GM21360 (cell line): ENCODE results near the gene DCAF10.
"Not testable (repeated sequence)": the region's sequence is repeated elsewhere in the genome, so short reads cannot be mapped to it uniquely, and the experiment has no call there.

Source experiments
- ATAC-seq: cut with Tn5 transposase; IDR thresholded peaks from one replicate; pipeline ENCODE4 v1.9.1; 2021; ENCODE audit warnings: mild to moderate bottlenecking, moderate library complexity; ENCODE audit not compliant: unreplicated experiment

Gene DCAF10, protein sequence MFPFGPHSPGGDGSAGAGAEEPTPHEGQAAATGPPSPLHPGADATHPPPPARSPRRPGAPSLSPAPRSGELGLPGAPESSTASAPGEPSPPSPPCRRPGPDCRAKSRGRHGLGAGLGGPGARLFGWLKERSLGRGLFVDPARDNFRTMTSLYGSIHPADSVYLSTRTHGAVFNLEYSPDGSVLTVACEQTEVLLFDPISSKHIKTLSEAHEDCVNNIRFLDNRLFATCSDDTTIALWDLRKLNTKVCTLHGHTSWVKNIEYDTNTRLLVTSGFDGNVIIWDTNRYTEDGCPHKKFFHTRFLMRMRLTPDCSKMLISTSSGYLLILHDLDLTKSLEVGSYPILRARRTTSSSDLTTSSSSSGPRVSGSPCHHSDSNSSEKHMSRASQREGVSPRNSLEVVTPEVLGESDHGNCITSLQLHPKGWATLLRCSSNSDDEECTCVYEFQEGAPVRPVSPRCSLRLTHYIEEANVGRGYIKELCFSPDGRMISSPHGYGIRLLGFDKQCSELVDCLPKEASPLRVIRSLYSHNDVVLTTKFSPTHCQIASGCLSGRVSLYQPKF

DNA sequence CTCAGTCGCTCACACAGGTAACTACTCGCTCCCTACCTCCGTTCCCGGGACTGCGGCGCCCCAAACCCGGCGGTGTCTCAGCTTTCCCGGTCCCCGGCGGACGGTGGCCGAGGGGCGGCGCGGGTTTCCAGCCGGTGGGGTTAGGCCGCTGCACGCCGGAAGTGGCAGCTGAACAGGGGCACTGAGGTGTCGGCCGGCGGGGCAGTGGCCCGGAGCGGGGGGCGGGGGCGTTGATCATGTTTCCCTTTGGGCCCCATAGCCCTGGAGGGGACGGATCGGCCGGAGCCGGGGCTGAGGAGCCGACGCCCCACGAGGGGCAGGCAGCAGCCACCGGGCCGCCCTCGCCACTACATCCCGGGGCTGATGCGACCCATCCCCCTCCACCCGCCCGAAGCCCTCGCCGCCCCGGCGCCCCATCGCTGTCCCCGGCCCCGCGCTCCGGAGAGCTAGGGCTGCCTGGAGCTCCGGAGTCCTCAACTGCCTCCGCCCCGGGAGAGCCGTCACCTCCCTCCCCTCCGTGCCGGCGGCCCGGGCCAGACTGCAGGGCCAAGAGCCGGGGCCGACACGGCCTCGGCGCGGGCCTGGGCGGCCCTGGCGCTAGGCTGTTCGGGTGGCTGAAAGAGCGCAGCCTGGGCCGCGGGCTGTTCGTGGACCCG is at the start of gene DCAF10:
Gene DCAF10 (plus strand): TSS at position 167 of the 656 bp plus-strand sequence. CDS start 70 bp downstream, at position 237.
- ATAC-seq = peak; percentile 65

DNA sequence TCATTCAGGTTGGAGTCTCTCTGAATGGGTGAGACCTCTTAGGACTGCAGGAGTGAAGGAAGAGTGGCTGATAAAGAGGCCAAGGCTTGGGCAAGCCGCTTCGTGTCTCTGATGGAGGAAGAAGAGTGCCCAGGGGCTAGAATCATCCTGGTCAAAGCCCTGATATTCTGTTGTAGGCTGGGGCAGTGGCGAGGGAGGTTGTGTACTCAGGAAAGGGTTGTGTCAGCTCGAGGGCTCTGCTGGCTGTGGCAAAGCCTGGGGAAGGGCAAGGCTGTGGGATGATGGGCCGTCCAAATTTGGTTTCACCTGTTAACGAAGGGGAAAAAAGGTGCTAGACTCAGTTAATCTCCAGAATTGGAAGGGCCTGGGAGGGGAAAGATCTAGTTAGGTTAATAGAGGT is 49.4 kb upstream of the DCAF10 start:
- no peak for ATAC-seq

DNA sequence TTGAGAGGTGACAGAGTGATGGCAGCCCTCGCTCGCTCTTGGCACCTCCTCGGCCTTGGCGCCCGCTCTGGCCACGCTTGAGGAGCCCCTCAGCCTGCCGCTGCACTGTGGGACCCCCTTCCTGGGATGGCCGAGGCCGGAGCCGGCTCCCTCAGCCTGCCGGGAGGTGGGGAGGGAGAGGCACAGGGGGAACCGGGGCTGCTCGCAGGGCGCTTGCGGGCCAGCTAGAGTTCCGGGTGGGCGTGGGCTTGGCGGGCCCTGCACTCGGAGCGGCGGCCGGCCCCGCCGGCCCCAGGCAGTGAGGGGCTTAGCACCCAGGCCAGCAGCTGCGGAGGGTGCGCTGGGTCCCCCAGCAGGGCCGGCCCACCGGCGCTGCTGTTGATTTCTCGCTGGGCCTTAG is 48.9 kb upstream of the DCAF10 start:
- ATAC-seq = not testable (repeated sequence)

DNA sequence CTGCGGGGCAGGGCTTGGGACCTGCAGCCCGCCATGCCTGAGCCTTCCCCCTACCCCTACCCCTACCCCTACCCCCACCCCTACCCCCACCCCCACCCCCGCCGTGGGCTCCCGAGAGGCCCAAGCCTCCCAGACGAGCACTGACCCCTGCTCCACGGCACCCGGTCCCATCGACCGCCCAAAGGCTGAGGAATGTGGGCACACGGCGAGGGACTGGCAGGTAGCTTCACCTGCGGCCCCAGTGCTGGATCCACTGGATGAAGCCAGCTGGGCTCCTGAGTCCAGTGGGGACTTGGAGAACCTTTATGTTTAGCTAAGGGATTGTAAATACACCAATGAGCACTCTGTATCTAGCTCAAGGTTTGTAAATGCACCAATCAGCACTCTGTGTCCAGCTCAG is 48.5 kb upstream of the DCAF10 start:
- not testable (repeated sequence) for ATAC-seq

DNA sequence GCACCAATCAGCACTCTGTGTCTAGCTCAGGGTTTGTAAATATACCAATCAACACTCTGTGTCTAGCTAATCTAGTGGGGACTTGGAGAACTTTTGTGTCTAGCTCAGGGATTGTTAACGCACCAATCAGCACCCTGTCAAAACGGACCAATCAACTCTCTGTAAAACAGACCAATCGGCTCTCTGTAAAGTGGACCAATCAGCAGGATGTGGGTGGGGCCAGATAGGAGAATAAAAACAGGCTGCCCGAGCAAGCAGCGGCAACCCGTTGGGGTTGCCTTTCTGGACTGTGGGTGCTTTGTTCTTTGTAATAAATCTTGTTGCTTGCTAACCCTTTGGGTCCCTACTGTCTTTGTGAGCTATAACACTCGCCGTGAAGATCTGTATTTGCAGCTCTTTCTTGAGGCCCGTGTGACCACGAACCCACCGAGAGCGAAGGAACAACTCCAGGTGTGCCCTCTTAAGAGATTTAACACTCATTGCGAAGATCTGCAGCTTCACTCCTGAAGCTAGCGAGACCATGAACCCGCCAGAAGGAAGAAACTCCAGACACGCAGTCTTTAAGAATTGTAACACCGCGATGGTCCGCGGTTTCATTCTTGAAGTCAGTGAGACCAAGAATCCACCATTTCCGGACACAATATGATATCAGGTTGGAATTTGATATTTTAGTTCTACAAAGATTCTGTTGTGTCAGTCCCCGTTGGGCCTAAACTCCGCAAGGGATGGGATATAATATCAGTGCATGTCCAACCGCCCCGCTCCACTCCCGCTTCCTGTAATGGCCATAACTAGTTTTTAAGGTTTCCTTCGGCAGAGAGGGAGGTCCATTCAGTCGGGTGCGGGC is 47.7 kb upstream of the DCAF10 start:
- no peak for ATAC-seq

DNA sequence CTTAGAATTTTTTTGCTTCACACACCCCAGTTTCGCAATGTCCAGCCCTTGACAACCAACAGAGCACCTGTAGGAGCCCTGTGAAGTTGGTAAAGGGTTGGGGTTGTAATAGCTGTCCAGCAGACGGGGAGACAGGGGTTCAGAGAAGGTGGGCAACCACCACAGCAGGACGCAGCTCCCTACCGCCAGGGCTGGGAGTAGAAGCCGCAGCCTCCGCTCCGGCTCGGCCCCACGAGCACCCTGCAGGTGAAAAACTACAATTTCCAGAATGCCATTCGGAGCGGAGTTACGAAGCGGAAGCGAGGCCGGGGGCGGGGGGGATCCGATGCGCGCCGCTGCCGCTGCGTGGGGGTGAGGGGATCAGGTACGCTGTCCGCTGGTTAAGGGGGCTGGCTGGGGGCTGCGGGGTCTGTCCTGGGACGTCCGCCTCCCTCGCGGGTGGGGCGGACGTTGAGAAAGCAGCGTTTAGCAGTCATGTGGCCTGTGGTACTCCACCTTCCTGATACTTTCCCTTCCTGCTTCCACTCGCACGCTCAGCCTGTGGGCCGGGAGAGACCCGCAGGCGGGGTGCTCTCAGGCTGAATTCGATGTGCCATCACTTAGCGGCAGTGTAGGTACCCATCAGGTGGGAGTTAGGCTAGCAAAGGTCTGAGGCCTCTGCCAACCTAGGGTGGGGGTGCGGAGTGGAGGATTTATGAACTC is 47.0 kb upstream of the DCAF10 start, which contains the start of gene TRMT10B:
Gene TRMT10B (plus strand): TSS at position 317 of the 702 bp plus-strand sequence. CDS start 8,127 bp downstream, outside the sequence.
- ATAC-seq = peak; percentile 76

DNA sequence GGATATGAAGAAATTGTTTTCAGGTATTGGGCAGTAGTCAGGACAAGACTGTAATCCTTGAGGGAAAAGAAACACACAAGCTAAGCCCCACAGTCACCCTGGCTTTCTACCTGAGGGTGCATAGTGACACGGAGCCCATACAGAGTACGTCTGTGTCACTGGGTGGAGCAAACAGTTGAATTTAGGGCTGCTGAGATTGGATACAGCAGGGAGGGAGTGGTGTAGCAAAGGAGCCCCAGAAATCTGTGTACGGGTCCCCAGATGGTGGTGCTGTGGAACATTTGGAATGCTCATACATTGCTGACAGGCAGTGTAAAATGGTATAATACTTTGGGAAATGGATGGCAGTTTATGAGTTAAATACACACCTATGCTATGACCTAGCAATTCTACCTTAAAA is 41.9 kb upstream of the DCAF10 start:
- ATAC-seq = no peak

DNA sequence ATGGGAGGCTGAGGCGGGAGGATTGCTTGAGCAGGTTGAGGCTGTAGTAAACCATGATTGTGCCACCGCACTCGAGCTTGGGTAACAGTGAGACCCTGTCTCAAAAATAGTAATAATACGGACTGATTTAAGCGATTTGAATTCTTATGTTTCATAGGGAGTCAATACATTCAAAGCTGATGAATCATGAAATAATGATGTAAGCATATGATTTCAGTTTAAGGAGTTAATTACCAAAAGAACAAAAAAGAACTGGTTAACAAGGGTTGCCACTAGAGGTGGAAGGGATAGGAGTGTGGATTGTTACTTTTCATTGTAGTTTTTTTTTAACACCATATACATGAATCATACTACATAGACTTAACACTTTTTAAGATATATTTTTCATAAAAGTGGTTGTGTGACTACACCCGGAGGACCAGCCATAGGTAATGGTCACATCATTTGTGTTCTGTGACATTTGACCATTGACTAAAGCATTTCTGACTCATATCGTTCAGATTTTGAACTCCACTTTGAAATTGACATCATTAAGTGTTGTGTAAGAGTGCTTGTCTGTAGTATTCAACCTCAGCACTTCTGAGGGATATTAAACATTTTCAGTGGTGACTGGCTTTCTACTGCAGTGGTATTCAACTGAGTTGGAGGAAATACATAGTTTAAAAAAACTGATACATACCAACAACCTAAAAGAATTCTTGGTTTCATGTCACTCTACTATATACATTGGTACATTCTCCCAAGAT is 40.0 kb upstream of the DCAF10 start:
- no peak for ATAC-seq

DNA sequence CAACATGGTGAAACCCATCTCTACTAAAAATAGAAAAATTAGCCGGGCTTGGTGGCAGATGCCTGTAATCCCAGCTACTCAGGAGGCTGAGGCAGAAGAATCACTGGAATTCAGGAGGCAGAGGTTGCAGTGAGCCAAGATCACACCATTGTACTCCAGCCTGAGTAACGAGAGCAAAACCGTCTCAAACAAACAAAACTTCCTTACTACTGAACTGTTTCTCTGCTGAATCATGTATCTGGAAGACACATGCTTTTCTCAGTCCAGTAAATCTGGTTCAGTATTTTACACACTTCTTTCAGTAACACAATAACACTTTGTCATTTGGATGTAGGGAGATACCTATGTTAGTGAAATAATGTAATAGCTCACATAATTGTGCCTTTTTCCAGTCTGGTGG is 39.1 kb upstream of the DCAF10 start:
- ATAC-seq = no peak

DNA sequence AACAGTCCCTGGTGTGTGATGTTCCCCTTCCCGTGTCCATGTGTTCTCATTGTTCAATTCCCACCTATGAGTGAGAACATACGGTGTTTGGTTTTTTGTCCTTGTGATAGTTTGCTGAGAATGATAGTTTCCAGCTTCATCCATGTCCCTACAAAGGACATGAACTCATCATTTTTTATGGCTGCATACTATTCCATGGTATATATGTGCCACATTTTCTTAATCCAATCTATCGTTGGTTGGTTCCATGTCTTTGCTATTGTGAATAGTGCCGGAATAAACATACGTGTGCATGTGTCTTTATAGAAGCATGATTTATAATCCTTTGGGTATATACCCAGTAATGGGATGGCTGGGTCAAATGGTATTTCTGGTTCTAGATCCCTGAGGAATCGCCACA is 35.3 kb upstream of the DCAF10 start:
- ATAC-seq = not testable (repeated sequence)

DNA sequence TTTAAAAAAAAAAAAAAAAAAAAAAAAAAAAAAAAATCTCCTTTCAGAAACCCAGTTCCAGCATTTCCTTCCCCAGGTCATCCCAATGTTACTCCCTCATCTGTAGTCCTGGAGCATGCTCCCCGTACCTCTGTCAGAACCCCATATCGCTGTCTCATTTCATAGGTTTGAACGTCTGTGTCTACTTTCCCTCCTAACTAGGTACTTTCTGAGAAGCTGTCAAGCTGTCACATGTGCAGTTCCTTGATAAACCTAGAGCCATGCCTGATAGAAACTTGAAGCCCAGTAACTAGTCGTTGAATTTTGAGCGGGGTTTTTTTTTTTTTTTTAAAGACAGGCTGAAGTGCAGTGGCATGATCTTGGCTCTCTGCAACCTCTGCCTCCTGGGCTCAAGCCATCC is 31.3 kb upstream of the DCAF10 start:
- no peak for ATAC-seq

DNA sequence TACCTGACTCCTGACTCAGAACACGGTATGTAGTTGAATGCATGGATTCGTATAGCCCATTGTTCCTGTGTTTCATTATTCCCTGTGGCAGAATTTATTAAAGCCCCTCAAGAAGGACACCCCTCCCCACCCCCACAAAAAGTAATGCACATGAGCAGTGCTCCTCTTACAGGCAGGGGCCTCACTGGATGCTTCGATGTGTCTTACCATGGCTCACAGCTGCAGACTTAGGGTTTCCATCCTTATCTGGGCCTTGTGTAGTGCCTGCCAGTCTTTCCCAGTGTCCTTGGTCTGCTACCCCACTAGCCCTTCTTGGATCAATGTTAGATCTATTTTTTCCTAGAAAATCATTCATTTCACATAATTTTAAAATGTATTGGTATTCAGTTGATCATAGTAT is 30.6 kb upstream of the DCAF10 start:
- no peak for ATAC-seq

DNA sequence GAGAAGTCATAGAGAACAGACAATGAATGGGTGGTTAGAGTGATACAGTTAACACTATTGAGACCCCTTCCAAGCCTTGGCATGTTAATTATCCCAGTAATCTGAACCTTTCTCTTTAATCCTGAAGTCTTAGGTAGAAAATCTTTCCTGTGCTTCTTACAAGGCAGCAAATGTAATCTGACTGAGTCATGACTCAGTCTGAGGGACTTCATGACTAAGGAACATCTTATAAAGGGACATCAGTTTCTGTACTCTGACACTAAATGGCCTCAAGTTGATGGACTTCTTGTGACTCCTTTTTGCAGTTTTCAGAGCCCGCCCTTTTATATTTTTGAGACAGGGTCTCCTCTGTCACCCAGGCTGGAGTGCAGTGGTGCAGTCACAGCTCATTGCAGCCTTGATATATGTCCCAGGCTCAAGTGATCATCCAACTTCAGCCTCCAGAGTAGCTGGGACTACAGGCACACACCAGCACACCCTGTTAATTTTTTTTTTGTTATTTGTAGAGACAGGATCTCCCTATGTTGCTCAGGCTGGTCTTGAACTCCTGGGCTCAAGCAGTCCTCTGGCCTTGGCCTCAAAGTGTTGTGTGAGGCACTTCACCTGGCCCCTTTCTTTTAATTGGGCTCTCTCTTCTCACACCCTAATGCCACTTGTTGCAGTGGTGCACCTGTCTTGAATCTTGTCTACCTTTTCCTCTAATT is 25.2 kb upstream of the DCAF10 start:
- ATAC-seq = no peak

DNA sequence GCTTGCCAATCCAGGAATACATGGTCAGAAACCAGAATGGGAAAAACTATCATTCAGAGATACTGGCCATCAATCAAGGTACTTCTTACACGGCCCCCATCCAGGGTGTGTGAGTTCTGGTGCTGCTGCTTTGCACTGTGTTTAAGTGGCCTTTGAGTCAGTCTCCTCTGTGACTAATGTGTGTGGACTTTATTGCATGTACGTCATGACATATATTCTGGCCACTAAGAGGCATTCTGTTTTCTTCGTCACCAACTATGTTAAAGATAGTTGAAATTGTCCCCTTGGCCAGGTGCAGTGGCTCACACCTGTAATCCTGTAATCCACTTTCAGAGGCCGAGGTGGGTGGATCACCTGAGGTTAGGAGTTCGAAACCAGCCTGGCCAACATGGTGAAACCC is 24.3 kb upstream of the DCAF10 start:
- no peak for ATAC-seq

DNA sequence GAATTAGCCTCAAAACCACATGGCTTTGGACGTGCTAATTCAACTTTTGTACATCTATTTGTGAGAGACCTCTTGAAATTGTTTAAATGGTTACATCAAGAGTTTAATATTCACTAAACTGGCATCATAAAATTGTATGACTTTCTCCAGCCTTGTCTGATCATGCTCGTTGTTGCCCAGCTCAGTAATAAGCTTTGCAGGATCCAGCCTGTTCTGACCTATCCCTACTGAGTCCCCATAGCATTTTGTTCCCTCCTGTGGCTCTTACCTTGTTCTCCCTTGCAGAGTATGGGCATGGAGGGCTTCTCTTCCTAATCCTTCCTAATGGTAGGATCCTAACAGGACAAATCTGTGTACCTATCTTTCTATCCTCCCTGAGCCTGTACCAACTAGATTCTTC is 22.1 kb upstream of the DCAF10 start:
- ATAC-seq = no peak

DNA sequence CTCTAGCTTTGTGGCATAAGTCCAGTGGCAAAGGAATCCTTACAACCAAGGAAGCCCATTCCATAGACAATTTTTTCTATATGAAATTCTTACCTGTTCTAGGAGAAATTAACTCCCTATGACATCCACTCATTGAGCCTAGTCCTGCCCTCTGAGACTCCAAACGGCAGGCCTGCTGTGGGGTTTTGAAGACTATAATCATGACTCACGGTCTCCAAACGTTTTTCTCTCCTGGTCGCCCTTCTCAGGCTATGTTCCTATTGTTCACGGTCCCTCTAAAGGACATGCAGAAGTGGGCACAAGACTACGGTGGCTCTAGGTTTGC is 16.3 kb upstream of the DCAF10 start:
- ATAC-seq = no peak

DNA sequence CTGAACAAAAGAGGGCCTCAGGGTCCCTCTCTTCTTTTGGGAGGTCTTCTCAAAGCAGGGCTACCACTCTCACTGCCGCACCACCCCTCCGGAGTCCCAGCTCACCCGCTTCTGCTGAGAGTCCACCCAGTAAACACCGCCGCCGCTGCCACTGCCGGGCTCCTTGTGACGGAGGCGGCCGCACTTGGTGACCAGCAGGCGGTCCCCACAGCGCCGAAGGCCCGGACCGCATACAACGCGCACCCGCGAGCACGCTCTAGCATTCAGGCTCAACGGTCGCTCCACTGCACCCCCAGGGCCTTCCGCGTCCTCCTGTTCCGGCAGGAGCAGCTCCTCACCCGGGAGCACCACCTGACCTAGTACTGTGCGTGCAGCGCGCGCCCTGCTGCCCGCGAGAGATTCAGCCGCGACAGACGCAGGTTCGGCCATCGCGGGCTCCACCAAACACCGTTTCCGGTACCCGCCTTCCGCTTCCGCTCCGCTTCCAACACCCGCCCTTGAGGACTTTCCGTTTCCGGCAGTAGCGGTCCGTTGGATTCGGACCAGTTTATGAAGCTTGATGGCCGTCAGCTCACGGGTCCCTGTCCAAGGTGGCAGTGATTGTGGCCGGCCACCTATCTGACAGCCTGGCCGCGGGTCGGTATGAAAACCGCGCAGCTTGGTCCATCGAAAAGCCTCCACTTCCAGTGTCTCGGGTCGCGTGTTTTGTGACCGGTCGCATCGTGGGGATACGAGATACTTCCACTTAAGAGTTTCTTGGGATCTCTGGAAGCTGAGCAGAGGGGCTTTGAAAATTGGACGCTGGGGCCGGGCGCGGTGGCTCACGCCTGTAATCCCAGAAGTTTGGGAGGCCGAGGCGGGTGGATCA is 15.7 kb upstream of the DCAF10 start, which contains the start of gene EXOSC3:
Gene EXOSC3 (minus strand): TSS at position 449 of the 868 bp plus-strand sequence. CDS start 20 bp downstream, at position 429.
- ATAC-seq = peak; percentile 76

DNA sequence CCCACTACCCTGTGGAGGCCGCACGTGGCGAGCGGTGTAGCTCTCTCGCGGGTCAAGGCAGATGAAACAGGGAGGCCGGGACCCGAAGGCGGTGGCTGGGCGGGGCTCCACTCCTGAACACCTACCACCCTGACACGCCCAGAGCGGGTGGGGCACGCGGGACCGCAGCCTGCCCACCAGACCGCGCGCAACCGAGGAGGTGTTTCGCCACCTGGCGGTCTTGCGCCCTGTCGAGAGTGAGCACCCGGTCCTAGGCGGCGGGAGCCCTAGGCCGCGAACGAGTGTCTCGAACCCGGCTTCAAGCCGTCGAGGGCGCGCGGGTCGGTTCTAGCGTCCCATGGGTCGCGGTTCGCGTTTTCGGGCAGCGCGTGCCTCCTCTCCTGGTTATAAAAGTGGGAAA is 13.5 kb upstream of the DCAF10 start:
- ATAC-seq = no peak
